GM19240 (cell line): ENCODE measurements around the gene PTPRN2.

Experiments used
- DNase-seq: peaks from one replicate; pipeline ENCODE4 v3.0.0; 2011; ENCODE audit warnings: low spot score; ENCODE audit not compliant: insufficient read length

PTPRN2 gene

DNA sequence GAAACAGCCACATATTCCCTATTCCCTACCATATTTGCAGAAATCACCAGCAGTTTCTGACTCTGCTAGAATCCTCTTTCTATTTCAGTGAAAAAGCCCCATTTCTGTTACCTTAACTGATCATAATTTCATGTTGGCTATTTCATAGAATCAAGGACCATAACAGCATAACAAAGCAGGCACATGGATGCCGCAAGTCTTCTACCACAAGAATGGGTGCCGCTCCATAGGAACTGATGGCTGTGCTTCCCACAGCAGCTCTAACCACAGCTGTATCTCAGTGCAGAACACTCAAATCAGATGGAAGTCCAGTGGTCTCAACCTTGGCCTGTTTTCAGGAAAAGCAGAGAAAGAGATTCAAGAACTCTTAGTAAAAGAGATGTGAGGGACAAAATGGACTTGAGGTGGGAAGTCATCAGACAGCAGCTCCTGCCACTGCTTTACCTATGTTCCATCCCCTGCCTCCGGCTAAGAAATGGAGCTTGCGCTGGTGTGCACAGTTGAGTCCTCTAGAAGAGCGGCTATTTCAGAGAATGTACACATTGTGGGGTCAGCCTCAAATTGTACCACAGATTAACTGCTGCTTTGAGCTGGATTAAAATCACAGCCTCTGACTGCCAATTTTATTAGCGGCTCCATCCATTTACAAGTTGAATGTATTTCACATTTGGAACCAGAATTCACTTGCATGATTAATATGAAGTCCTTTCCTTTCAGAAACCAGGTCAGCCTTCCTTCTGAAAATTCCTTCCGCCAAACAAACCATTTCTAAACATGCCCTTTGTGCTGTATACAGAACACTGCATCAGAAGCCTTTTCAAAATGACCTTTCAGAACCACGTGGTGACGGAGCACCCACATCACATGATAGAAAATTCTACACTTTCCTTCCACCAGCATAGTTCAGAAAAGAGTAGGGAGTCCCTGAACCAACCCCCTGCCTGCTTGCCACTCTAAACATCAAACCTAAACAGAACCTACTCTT lies 7.7 kb downstream of the PTPRN2 start:
- no peak for DNase-seq

DNA sequence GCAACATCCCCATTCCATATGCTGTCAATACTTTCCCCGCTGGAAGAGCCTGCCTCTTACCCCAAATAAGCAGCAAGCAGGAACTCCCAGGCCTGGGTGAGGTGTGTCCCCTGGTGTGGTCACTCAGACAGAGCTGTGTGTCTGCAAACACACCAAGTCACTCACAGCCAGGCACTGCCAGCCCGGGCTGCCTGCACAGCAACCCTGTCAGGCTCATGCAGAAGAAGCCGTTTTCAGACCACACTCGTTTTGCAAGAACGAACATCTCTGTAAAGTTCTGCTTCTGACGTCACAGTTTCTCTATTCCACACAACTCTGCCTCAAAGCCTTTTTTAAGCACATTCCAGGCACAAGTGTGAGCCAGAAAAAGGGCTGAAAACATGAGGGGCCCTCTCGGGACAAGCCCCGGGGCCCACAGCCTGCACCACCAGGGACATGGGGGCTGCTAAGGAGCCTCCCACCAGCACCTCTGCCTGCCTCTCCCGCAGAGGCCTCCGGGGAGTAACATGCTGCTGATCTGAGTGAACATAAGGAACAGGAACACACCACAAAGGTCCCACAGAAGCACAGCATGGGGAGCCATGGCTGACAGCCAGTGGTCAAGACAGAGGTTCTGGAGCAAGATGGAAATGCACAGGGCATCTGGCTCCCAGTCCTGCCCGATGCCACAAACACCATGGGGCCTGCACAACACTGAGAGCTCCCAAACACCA lies 11.4 kb downstream of the PTPRN2 start:
- no peak for DNase-seq

DNA sequence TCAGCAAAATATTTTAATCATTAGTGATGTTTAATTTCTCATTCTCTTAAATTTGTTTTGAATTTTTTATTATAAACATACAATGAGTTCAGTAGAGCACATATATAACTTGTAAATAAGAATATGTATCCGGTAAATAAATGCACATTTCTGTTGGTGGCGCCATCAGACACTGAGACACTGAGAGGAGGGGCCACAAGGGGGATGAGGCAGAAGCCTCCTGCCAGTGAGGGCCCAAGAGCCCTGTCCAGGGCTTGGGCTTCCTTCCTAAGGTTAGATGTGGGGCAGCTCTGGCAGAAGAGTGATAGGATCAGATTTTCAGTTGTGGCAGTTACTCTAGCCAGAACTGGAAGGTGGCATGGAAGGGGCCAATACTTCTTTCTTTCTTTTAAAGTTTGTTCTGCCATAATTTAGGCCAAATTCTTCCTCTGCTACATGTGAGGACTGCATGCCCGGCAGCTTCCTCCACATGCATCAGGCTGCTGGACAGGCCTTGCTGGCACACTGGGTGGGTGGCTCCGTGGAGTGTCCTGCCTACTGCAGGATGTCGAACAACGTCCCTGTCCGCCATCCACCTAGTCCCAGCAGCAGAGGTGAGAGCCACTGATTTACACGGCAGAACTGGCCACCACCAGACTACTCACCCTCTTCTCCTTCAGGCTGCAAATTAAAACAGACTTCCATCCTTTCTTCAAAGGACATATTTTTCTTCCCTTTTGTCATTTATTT lies 13.2 kb downstream of the PTPRN2 start:
- DNase-seq: no peak

DNA sequence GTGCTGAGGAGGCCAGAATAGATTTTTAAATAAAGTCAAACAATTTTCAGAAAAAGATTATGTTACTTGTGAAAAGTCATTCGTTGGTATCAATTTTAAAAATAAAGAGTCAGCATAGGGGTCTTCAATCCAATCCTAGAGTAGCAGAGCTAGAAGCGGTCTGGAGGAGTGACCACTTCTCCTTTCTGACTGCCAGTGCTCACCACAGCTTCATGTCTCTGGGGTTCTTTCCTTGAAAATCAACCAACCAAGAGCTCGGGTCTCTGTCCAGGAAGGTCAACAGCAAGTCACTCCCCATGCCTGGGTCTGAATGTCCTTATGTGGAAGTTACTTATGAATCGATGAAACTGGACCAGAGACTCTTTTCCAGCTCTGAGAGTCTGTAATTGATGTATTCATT lies 14.3 kb downstream of the PTPRN2 start:
- DNase-seq: no peak

DNA sequence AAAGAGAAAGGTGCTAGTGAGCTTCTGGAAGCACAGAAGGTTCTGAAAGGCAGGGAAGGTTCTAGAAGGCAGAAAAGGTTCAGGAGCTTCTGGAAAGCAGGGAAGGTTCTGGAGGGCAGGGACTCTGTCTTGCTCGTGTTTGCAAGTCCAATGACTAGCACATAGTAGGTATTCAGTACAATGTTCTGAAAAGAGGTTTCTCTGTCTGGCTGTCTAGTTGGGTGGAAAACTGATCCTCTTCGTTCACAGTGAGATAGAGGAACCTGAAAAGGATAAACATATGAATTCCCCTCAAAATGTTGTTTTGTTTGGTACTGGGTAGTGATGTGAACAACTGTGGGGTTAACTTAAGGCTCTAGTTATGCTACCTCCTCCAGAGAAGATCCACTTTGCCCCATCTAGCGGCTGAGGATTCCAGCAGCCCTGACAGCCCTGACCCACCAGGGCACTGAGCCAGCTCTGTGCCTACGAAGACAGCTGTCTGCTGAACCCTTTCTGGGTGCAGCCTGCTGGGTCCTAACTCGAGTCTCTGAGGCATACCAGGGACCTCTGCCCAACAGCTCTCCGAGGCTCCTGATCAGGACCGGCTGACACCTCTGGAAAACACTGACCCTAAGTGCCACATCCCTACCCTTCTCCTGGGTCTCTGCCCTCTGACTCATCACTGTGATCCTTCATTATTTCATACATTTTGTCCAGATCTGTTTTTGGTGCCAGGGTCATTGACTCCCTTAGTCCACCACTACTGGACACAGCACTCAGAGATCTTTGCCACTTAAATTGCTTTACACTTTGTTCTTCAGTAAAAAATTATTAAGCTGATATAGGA lies 15.4 kb downstream of the PTPRN2 start:
- no peak for DNase-seq

DNA sequence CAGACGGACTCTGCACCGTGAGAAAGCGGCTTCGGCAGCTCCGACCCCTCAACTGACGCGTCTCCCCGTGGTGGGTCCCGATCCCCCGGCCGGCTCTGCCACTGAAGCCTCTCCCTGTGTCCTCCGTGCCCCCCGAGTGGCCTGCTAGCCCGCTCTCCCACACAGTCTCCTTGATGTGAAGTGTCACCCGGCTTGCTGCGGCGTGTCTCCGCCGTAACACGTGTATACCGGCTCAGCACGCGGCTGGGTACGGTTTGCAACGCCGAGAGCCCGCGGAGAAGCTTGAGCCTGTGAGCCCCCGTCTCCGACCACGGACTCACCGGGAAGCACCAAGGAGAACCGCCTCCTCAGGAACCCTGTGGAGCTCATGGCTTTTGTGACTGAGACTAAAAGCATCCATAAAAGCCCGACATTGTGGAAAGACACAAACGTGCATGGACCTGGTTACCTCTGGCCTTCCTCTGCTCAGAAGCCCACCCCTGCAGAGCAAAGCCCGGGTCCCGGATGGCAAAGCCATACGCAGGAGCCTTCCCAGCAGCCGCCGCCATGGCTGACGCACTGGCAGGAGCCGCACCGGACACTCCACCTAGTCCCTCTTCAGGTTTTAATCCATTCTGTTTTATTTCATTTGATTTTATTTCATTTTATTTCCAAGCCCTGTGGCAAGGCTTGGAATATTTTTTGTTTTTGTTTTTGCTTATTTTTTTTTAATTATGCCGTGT lies 17.0 kb downstream of the PTPRN2 start:
- DNase-seq: no peak

DNA sequence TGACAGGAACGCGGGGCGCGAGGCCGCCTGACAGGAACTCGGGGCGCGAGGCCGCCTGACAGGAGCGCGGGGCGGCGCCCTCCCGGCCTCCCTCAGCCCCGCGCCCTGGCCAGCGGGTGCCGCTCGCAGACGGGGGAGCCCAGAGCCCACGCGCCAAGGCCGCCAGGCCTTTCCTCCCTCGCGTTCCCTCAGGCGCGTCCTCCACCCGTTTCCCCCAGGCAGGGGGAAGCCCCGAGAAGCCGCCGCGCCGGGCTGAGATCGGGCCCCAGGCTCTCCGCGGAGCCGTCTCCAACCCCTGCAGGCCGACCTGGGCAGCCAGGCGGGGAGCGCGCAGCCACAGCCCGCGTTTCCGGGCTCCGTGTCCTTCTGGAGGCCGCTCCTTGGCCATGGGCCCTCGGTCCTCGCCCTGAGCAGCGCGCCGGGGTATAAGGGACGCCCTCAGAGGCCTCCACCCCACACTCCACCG lies 17.7 kb downstream of the PTPRN2 start:
- DNase-seq: no peak

DNA sequence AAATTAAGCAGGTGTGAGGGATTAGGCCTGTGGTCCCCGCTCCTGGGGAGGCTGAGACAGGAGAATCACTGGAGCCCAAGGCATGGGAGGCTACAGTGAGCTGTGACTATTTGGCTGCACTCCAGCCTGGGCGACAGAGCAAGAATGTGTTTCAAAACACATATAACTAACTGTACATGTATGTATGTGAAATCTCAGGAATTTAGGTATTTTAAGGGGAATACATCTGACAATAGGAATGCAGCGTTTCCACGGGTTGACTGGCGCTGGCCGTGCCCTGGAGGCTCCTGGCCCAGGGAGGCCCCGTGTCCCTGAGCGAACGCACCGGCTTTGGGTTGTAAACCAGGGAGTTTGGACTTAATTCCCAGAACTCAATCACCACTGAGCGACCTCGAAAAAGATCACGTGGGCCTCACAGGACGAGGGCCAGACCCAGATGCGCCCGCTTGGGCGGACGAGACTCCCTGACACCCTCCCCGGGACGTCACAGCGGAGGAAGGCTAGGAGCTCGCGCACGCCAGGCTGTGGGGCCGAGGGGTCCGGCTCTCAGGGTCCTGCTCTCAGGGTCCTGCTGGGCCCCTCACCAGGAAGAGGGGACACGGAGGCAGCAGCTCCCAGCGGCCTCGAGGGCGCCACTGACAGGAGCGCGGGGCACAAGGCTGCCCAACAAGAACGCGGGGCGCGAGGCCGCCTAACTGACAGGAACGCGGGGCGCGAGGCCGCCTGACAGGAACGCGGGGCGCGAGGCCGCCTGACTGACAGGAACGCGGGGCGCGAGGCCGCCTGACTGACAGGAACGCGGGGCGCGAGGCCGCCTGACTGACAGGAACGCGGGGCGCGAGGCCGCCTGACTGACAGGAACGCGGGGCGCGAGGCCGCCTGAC lies 18.4 kb downstream of the PTPRN2 start:
- DNase-seq: no peak

DNA sequence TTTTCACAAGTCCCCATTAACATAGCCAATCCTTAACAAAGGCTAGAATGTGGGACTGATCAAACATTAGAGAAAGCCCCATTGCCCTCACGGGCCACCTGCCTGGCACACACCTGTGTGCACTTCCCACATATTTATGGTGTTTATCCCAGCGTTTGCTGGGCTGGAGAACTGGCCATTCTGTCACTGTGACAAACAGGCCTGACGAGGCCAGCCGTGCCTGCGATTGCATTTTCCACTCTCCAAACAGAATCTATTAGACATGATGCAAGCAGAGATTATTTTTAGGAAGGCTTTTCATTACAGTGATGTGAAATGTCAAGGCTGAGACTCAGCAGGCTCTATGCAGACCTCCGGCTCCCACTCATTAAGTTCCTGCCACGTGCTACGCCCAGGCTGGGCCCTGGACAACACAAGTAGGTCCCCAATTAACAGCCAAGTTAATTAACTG lies 20.4 kb downstream of the PTPRN2 start:
- DNase-seq: no peak

DNA sequence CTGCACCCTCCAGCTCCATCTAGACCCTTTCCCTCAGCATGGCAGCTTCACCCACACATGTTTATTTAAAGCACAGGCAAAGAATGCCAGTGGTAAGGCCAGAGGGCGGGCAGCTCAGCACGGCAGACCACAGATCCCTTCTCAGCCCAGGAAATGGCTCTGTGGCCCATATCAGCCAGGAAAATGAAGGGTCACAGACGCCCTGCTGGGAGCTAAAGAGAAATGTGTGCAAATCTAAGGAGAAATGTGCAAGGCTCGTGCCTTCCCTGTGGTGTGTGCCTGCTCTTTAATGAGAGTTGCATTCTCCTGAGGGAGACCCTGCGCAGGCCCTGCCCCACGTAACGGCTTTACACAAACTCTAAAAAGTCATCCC lies 23.0 kb downstream of the PTPRN2 start:
- no peak for DNase-seq

DNA sequence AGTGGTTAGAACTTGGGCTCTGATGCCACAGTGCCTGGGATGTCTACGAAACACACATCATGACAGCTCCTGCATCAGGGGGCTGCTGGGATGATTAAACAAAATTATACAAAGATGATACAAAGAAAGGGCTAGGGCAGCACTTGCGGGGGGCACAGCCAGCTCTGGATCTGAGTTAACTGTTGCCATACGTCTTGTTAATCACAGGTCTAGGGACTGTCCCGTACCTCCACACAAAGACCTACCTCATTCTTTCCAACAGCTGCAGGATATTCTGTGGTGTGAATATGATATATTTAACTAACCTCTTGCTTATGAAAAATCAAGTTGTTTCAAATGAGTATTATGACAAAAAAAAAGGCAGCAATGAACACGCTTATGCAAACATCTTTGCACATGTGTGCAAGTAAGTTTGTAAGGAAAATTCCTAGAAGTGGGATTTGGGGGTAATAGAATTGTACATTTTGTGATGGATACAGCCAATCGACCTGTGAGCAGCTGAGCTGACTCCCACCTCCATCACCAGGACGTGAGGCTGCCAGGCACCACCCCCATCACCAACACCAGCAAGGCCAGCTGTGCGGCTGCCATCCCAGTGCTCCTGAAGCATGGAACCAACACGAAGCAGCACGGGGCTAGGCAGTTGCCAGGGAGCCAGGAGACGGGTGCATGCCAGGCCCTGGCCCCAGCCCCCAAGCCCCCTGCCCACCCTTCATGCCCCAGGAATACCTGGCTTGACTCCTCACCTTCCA lies 23.5 kb downstream of the PTPRN2 start:
- no peak for DNase-seq

DNA sequence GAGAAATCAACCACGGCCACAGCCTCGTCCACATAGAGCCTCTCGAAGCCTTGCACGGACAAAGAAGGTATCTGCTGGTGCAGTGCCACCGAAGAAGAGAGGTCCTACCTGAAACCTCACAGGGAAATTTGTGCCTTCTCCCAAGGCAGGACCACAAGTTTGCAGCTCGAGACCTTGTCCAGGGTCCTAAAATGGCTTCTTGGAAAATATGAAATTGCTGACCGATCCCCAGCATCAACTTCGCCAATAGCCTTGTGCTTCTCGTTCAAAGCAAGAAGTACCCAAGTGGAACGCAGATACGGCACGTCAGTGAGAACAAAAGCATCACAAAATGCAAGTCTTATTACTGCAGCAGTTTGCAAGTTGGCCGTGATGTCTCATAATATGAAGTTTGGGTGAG lies 24.6 kb downstream of the PTPRN2 start:
- no peak for DNase-seq

DNA sequence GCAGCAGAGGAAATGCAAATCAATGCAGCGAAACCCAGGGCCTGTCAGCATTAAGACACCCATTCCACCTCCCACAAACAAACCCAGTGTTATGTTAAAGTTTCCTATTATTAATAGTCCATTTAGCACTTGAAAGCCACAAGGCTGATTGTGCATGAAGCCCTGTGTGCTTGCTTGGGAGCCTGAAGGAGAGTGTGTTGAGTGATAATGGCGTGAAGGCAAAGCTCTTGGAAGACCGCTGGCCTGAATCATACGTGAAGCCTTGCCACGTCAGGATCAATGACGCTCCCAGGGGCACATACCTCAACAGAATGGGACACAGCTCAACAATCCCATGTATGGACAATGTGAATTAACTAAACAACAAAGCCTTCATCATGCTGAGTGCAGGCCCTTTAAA lies 25.1 kb downstream of the PTPRN2 start:
- no peak for DNase-seq

DNA sequence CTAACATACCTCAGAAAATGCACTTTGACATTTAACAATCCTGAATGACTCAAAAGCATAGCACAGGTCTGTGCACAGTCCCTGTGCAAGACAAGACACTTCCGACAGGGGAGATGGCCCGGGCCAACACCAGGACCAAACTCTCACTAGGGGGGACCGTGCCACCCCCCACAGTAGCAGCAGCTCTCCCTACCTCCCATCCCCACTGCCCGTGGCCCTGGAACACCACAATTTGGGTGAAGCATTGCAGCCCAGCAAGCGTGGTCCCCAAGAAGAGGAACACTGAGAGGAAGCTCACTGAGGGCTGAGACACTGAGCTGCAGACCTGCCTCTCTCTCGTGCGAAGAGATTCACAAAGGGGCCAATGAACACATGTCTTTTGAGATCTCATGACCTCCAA lies 26.0 kb downstream of the PTPRN2 start:
- no peak for DNase-seq

DNA sequence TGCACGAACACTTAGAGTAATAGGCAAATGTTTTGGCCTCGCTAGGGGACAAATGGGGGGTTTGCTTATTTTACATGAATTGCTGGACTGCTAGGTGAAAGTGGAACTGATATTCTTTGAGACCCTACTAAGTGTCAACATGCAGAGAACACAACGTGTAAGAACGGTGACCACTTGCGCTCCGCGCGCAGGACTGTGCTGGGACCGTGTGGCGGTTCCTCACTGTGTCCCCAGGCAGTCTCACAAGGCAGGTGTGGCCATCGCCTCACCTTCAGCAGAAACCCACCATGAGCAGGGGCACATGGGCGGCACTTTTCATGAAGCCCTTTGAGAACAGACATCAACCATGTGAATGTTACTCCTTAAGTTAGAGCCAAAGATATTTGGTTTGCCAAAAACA lies 27.2 kb downstream of the PTPRN2 start:
- no peak for DNase-seq

DNA sequence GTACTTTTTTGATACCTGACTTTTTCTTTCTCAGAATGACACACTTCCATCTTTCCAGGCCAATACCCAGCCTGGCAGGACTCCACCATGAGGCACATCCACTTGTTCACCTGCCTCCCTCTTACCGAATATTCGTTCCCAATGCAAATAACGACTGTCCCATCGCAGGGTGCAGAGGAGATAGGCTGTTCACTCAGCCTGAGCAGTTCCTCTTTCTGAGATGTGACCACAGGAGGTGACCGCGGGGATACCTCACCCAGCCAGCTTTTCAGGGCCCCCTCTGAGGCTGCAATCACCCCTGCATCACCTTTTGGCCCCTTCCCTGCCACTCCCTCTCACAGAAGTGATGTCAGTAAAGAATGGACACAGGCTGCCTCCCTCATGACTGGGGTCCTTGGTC lies 28.3 kb downstream of the PTPRN2 start:
- no peak for DNase-seq

DNA sequence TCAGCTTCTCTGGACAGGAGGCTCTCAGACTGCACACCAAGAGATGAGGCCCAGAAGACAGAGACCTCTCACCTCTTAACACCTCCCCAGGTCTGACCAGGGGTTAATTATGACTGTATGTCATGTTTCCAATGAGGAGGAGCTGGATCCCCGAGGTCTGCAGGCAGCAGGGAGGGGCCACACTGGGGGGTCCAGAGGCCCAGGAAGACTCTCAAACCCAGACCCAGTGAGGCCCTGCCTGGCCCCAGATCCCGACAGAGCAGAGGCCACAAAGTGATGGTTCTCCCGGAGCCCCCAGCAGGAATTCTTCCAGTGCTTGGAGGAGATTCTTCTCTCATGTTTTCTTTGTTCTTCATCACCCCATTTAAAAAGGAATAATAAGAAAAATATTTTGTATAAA lies 28.8 kb downstream of the PTPRN2 start:
- DNase-seq: no peak

DNA sequence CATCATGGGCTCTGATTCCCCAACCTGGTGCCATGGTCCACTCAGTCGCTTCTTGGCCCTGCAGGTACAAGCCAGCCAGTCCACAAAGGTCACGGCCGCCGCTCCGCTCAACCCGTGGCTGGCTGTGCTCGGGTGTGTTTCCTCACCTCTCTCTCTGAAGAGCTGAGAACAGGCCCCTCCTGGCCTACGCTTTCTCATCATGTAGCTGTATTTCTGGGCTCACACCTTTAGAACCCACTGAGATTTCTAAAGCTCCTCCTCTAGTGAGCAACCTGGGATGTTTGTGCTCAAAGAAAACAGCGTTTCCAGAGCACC lies 30.2 kb downstream of the PTPRN2 start:
- DNase-seq: no peak
